Measurements from ENCODE around the gene TAGAP. TPM values are rescaled to one million over a fixed set of nuclear protein-coding genes. Genes with fewer than 3 reads are reported as not detected.

Gene TAGAP
- total and polyA plus RNA-seq, 2 experiments from 2014 or later: not detected

GRCh38 chr6:159008656-159009288 is 36.0 kb downstream of the TAGAP start:
- no peaks in the 10 kb centered on the region for H3F3A ChIP-seq (ENCODE audit: insufficient read depth)
- no peaks in the 10 kb centered on the region for H3K9me2 ChIP-seq (ENCODE audit: insufficient read depth)
- H3K4me3 ChIP-seq: no peak overlapping the region
- no peak overlapping the region for H3K4me2 ChIP-seq (ENCODE audit: unreplicated experiment)
- H3K36me3 ChIP-seq (ENCODE audit: low read depth): no peaks in the 10 kb centered on the region
- no peak overlapping the region for H3K9ac ChIP-seq
- H4K20me1 ChIP-seq (ENCODE audit: insufficient read depth): no peaks in the 10 kb centered on the region
- H3K4me1 ChIP-seq (ENCODE audit: insufficient read depth): no peaks in the 10 kb centered on the region
- in situ Hi-C loops (cut with MboI): no loop called here
- DNase-seq: peak; percentile 65
- 72 to 73% methylated on average over 10 of the region's 10 CpGs for WGBS, 2 experiments (ENCODE audit: low coverage in 1 of 2, low lambda C conversion rate in 2 of 2, missing lambda C conversion rate in 2 of 2)
- H3K27me3 ChIP-seq (replicated peaks; ENCODE audit: insufficient read depth): no peaks in the 10 kb centered on the region
- H3K9me3 ChIP-seq (ENCODE audit: low read depth): no peaks in the 10 kb centered on the region
- TF ChIP-seq EZH2phosphoT487 (IDR thresholded peaks at IDR 0.05; ENCODE audit: insufficient read depth, low read depth): no peak
- no peak for TF ChIP-seq EZH2 (IDR thresholded peaks at IDR 0.05; ENCODE audit: insufficient read depth, poor library complexity, severe bottlenecking)
- H3K79me2 ChIP-seq (ENCODE audit: insufficient read depth): no peaks in the 10 kb centered on the region
- no peak overlapping the region for H2AFZ ChIP-seq
- H3K27ac ChIP-seq: no peak overlapping the region

GRCh38 chr6:159007510-159007909 is 37.3 kb downstream of the TAGAP start:
- Histone ChIP-seq H3K9ac (no peak overlapping the region), H3K36me3 (ENCODE audit: low read depth) (no peaks in the 10 kb centered on the region), H3K27me3 (replicated peaks; ENCODE audit: insufficient read depth) (no peaks in the 10 kb centered on the region), H3K9me3 (ENCODE audit: low read depth) (no peaks in the 10 kb centered on the region), H3K4me1 (ENCODE audit: insufficient read depth) (peaks cover 4% of the 10 kb centered on the region), H3K79me2 (ENCODE audit: insufficient read depth) (no peaks in the 10 kb centered on the region), H3K27ac (no peak overlapping the region), H3K4me2 (ENCODE audit: unreplicated experiment) (no peak overlapping the region), H4K20me1 (ENCODE audit: insufficient read depth) (no peaks in the 10 kb centered on the region), H3F3A (ENCODE audit: insufficient read depth) (0 out of 2 replicates have a peak, but pooled peaks cover 3% of the 10 kb centered on the region), H2AFZ (no peak overlapping the region), H3K4me3 (no peak overlapping the region), H3K9me2 (ENCODE audit: insufficient read depth) (no peaks in the 10 kb centered on the region)
- in situ Hi-C loops (cut with MboI): no loop called here
- 86 to 87% methylated on average over 5 of the region's 5 CpGs for WGBS, 2 experiments (ENCODE audit: low coverage in 1 of 2, low lambda C conversion rate in 2 of 2, missing lambda C conversion rate in 2 of 2)
- TF ChIP-seq EZH2phosphoT487 (IDR thresholded peaks at IDR 0.05; ENCODE audit: insufficient read depth, low read depth): no peak
- no peak for TF ChIP-seq EZH2 (IDR thresholded peaks at IDR 0.05; ENCODE audit: insufficient read depth, poor library complexity, severe bottlenecking)
- DNase-seq: no peak

- Histone ChIP-seq H3K79me2 (ENCODE audit: insufficient read depth) (no peaks in the 10 kb centered on the region), H3K36me3 (ENCODE audit: low read depth) (no peaks in the 10 kb centered on the region), H3K27ac (no peak overlapping the region), H3K4me2 (ENCODE audit: unreplicated experiment) (no peak overlapping the region), H3K4me3 (no peak overlapping the region), H3K9me2 (ENCODE audit: insufficient read depth) (no peaks in the 10 kb centered on the region), H3F3A (ENCODE audit: insufficient read depth) (peaks cover 12% of the 10 kb centered on the region; the same call in 1 of the 2 replicates), H3K9me3 (ENCODE audit: low read depth) (no peaks in the 10 kb centered on the region), H4K20me1 (ENCODE audit: insufficient read depth) (no peaks in the 10 kb centered on the region), H3K27me3 (replicated peaks; ENCODE audit: insufficient read depth) (no peaks in the 10 kb centered on the region), H3K9ac (no peak overlapping the region), H3K4me1 (ENCODE audit: insufficient read depth) (peaks cover 14% of the 10 kb centered on the region), H2AFZ (no peak overlapping the region)
- no peak for DNase-seq
- in situ Hi-C loops (cut with MboI): no loop called here
- TF ChIP-seq EZH2 (IDR thresholded peaks at IDR 0.05; ENCODE audit: insufficient read depth, poor library complexity, severe bottlenecking) (no peak), EZH2phosphoT487 (IDR thresholded peaks at IDR 0.05; ENCODE audit: insufficient read depth, low read depth) (no peak)
- 82 to 89% methylated on average over 5 of the region's 5 CpGs for WGBS, 2 experiments (ENCODE audit: low coverage in 1 of 2, low lambda C conversion rate in 2 of 2, missing lambda C conversion rate in 2 of 2)
Measured at GRCh38 chr6:159005436-159005835, 39.4 kb downstream of the TAGAP start.

GRCh38 chr6:159004592-159004991 is 40.2 kb downstream of the TAGAP start:
- Histone ChIP-seq H2AFZ (no peak overlapping the region), H3K4me2 (ENCODE audit: unreplicated experiment) (no peak overlapping the region), H3K27me3 (replicated peaks; ENCODE audit: insufficient read depth) (no peaks in the 10 kb centered on the region), H3K79me2 (ENCODE audit: insufficient read depth) (no peaks in the 10 kb centered on the region), H3K27ac (no peak overlapping the region), H3F3A (ENCODE audit: insufficient read depth) (peaks cover 16% of the 10 kb centered on the region; the same call in 1 of the 2 replicates), H3K9me3 (ENCODE audit: low read depth) (no peaks in the 10 kb centered on the region), H3K4me1 (ENCODE audit: insufficient read depth) (peaks cover 14% of the 10 kb centered on the region), H3K36me3 (ENCODE audit: low read depth) (no peaks in the 10 kb centered on the region), H3K4me3 (no peak overlapping the region), H3K9ac (no peak overlapping the region), H3K9me2 (ENCODE audit: insufficient read depth) (no peaks in the 10 kb centered on the region), H4K20me1 (ENCODE audit: insufficient read depth) (no peaks in the 10 kb centered on the region)
- 60 to 63% methylated on average over 3 of the region's 3 CpGs for WGBS, 2 experiments (ENCODE audit: low coverage in 1 of 2, low lambda C conversion rate in 2 of 2, missing lambda C conversion rate in 2 of 2)
- no peak for TF ChIP-seq EZH2 (IDR thresholded peaks at IDR 0.05; ENCODE audit: insufficient read depth, poor library complexity, severe bottlenecking)
- no peak for TF ChIP-seq EZH2phosphoT487 (IDR thresholded peaks at IDR 0.05; ENCODE audit: insufficient read depth, low read depth)
- in situ Hi-C loops (cut with MboI): no loop called here
- DNase-seq: no peak

Measured in GM23248 (cell line).